NCI-H748 (cell line): ENCODE data around the gene DUSP1.

Source experiments
- DNase-seq: peaks from one replicate; lab custom pipeline; 2025; ENCODE audit not compliant: unreplicated experiment; lab: John Stamatoyannopoulos, UW

The DUSP1 gene

GRCh38 chr5:172745838-172746237 lies 25.2 kb downstream of the DUSP1 start:
- no peak for DNase-seq

- no peak for DNase-seq
Observed at GRCh38 chr5:172745406-172745805, 25.6 kb downstream of the DUSP1 start.

GRCh38 chr5:172744123-172745104 lies 26.6 kb downstream of the DUSP1 start:
- no peak for DNase-seq

GRCh38 chr5:172743112-172743959 lies 27.7 kb downstream of the DUSP1 start:
- DNase-seq: peak; percentile 48

- no peak for DNase-seq
Observed at GRCh38 chr5:172741206-172741582, 29.8 kb downstream of the DUSP1 start.

- no peak for DNase-seq
Observed at GRCh38 chr5:172740428-172741205, 30.4 kb downstream of the DUSP1 start.

GRCh38 chr5:172739375-172739774 lies 31.6 kb downstream of the DUSP1 start:
- DNase-seq: no peak

GRCh38 chr5:172736508-172737135 lies 34.4 kb downstream of the DUSP1 start:
- no peak for DNase-seq

GRCh38 chr5:172735141-172735831 lies 35.7 kb downstream of the DUSP1 start:
- no peak for DNase-seq

- DNase-seq: no peak
Observed at GRCh38 chr5:172733974-172734346, 37.0 kb downstream of the DUSP1 start.

GRCh38 chr5:172733131-172733973 lies 37.6 kb downstream of the DUSP1 start:
- no peak for DNase-seq

GRCh38 chr5:172732201-172732865 lies 38.7 kb downstream of the DUSP1 start:
- DNase-seq: no peak

- no peak for DNase-seq
Observed at GRCh38 chr5:172731680-172732074, 39.3 kb downstream of the DUSP1 start.

GRCh38 chr5:172730981-172731679 lies 39.9 kb downstream of the DUSP1 start:
- DNase-seq: no peak

GRCh38 chr5:172730222-172730621 lies 40.8 kb downstream of the DUSP1 start:
- DNase-seq: no peak

GRCh38 chr5:172729588-172729987 lies 41.4 kb downstream of the DUSP1 start:
- no peak for DNase-seq

GRCh38 chr5:172728481-172729241 lies 42.3 kb downstream of the DUSP1 start:
- DNase-seq: no peak
